Keratinocyte (primary cell): ENCODE results near the gene POMT1.

Experiments
- CTCF ChIP-seq, 3 experiments: IDR thresholded peaks in 1 of 3; conservative IDR thresholded peaks in 1 of 3; optimal IDR thresholded peaks in 1 of 3; 2 replicates in 2 of 3; 3 replicates in 1 of 3; pipeline versions ENCODE3 to v1.5.1; 2011; ENCODE audit warnings: low read length in 3 of 3, mild to moderate bottlenecking in 3 of 3, moderate library complexity in 2 of 3, control low read depth in 1 of 3, inconsistent platforms in 1 of 3; ENCODE audit not compliant: insufficient read depth in 2 of 3; ENCODE audit errors: extremely low read depth in 1 of 3
- EZH2 ChIP-seq: IDR thresholded peaks from one replicate; pipeline ENCODE4 v1.6.1; 2012; ENCODE audit warnings: inconsistent platforms, mild to moderate bottlenecking, low read length, moderate library complexity

GRCh38 chr9:131476777-131477345 lies 25.9 kb upstream of the POMT1 start:
- TF ChIP-seq CTCF (optimal IDR thresholded peaks at IDR 0.05 in 1 of 3, IDR thresholded peaks at IDR 0.05 in 1 of 3, conservative IDR thresholded peaks at IDR 0.05 in 1 of 3; ENCODE audit: extremely low read depth in 1 of 3, insufficient read depth in 2 of 3, low read length in 3 of 3): no peak
- TF ChIP-seq EZH2: no peak
